Prostate gland (tissue), 2 donors: ENCODE data around the gene FBXW8.

ENCODE experiments used
- POLR2A ChIP-seq: fragments of 450-650 bp; IDR thresholded peaks from one replicate; pipeline ENCODE4 v1.6.1; 2016; ENCODE audit warnings: antibody characterized with exemption, mild to moderate bottlenecking
- TF ChIP-seq, protein P1 (sequence below), 4 experiments: fragments of 200-600 bp in 2 of 4; fragments of 450-650 bp in 2 of 4; sonication (generic) in 2 of 4; IDR thresholded peaks; 1 replicate in 3 of 4; 2 replicates in 1 of 4; pipeline ENCODE4 v1.5.1; 2016 to 2019; ENCODE audit warnings: antibody characterized with exemption in 4 of 4, mild to moderate bottlenecking in 2 of 4, moderate library complexity in 2 of 4

DNA sequence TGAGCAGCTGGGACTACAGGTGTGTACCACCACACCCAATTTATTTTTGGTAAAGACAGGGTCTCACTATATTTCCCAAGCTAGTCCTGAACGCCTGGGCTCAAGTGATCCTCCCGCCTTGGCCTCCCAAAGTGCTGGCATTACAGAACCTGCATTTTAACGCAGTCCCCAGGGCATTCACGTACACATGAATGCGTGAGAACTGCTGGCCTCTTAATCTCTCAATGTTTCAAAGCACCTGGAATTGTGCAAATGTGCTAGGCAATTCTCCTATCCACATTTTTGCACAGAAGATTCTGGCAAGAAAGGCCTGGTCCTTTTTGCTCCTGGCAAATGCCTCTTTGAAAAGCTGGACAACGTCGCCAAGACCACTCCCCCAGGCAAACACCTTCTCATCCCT lies 153.3 kb downstream of the FBXW8 start:
- TF ChIP-seq POLR2A: no peak
- TF ChIP-seq, protein P1, sequence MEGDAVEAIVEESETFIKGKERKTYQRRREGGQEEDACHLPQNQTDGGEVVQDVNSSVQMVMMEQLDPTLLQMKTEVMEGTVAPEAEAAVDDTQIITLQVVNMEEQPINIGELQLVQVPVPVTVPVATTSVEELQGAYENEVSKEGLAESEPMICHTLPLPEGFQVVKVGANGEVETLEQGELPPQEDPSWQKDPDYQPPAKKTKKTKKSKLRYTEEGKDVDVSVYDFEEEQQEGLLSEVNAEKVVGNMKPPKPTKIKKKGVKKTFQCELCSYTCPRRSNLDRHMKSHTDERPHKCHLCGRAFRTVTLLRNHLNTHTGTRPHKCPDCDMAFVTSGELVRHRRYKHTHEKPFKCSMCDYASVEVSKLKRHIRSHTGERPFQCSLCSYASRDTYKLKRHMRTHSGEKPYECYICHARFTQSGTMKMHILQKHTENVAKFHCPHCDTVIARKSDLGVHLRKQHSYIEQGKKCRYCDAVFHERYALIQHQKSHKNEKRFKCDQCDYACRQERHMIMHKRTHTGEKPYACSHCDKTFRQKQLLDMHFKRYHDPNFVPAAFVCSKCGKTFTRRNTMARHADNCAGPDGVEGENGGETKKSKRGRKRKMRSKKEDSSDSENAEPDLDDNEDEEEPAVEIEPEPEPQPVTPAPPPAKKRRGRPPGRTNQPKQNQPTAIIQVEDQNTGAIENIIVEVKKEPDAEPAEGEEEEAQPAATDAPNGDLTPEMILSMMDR (IDR thresholded peaks at IDR 0.05): no peak
